22Rv1 (cell line): Measurements from ENCODE around the gene TUBA8.

Experiments
- H3K27ac ChIP-seq: fragments of 450-650 bp; 2 replicates; pipeline ENCODE4 v1.5.1; 2017
- ZFX ChIP-seq: fragments of 450-650 bp; IDR thresholded peaks from 2 replicates; pipeline ENCODE4 v1.6.1; 2017; ENCODE audit warnings: antibody characterized with exemption, borderline replicate concordance
- TF ChIP-seq, protein P1 (sequence below): fragments of 450-650 bp; IDR thresholded peaks from 2 replicates; pipeline ENCODE4 v1.5.1; 2017; ENCODE audit warnings: mild to moderate bottlenecking

Gene TUBA8

DNA sequence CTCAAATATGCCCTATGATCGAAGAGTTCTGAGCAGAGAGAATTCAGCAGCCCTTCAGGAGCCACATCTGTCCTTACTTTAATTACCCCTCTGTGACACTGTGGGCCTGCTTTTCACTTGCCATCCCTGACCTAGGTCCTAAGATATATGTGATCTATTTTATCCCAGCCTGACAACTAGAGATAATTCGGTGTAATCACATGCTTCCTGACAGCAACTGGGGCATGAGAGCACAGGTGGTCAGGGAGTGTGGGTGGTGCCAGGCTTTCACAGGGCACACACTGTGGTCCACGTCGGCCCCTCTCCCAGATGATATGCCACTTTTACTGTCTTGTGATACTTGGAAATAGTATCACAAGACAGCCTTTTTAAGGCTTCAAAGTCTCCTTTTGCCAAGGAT, 3.9 kb downstream of the TUBA8 start:
- TF ChIP-seq ZFX, result no peak
- TF ChIP-seq, protein P1, sequence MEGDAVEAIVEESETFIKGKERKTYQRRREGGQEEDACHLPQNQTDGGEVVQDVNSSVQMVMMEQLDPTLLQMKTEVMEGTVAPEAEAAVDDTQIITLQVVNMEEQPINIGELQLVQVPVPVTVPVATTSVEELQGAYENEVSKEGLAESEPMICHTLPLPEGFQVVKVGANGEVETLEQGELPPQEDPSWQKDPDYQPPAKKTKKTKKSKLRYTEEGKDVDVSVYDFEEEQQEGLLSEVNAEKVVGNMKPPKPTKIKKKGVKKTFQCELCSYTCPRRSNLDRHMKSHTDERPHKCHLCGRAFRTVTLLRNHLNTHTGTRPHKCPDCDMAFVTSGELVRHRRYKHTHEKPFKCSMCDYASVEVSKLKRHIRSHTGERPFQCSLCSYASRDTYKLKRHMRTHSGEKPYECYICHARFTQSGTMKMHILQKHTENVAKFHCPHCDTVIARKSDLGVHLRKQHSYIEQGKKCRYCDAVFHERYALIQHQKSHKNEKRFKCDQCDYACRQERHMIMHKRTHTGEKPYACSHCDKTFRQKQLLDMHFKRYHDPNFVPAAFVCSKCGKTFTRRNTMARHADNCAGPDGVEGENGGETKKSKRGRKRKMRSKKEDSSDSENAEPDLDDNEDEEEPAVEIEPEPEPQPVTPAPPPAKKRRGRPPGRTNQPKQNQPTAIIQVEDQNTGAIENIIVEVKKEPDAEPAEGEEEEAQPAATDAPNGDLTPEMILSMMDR, result no peak
- H3K27ac ChIP-seq, result no peak overlapping the region

DNA sequence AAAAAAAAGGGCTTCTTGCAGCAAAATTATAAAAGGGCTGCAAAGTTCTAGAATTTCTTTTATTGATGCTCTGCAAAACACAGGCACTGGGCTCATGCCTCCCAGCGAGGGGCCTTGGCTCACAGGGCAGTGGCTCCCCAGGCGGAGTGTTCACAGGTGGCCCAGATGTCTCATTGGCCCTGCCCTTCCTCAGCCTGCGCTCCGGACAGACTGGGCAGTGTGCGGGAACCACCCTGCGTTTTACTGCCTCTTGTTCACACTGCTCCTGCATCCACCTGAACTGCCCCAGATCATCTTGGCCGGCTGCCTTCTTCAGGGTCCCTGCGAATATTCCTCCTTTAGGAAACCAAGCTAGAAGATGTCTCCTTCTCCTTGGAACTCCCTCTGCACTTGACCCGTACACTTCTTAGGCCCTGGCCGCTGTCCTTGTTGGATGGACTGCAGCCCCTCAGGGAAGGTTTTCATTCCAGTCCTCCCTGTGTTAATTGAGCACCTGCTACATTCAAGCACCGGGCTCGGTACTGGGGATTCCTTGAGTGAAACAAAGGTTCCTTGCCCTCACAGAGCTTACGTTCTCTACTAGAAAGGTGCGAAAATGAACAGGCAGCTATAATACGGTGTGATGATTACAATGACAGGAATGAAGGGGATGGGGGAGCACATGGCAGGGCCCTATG, 4.5 kb downstream of the TUBA8 start:
- no peak overlapping the region for H3K27ac ChIP-seq
- TF ChIP-seq ZFX, result no peak
- TF ChIP-seq, protein P1, result no peak

DNA sequence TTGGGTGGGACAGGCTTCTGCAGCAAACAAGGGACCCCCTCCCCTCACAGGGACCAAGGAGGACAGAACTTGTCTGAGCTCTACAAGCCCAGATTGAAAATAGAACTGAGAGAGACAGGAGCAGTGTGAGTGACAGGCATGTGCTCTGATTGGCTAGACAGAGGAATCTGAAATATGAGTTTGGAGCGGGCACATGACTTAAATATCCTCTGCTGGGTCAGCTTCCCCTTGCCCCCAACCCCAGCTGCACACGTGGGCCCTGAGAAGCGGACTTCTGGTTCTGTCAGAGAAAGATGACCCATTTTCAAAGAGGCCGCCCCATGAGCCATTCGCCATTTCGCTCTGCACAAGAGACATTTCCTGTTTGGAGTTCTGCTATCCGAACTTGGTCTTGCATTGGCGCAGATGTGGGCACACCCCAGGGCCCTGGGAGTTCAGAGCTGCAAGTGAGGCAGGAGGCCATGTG, 5.3 kb downstream of the TUBA8 start:
- no peak for TF ChIP-seq ZFX
- TF ChIP-seq, protein P1, result no peak
- H3K27ac ChIP-seq, result no peak overlapping the region

DNA sequence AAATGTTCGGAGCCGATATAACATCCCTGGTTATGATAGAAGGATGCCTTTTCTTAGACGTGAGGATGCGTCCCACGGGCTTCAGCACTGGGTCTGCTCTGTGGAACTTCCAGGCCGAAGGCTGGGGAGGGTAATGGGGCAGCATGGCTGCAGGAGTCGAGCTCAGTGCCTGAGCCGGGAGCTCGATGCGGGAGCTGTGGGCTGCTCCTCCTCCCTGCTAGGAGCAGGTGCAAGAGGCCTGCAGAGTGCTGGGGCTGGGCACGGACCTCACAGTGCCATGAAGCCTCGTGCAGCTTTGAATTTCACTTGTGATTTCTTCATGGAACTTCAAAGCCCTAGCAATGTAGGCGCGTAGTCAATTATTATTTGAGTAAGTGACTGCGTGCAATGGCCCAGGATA, 6.0 kb downstream of the TUBA8 start:
- TF ChIP-seq, protein P1, result no peak
- no peak for TF ChIP-seq ZFX
- no peak overlapping the region for H3K27ac ChIP-seq

DNA sequence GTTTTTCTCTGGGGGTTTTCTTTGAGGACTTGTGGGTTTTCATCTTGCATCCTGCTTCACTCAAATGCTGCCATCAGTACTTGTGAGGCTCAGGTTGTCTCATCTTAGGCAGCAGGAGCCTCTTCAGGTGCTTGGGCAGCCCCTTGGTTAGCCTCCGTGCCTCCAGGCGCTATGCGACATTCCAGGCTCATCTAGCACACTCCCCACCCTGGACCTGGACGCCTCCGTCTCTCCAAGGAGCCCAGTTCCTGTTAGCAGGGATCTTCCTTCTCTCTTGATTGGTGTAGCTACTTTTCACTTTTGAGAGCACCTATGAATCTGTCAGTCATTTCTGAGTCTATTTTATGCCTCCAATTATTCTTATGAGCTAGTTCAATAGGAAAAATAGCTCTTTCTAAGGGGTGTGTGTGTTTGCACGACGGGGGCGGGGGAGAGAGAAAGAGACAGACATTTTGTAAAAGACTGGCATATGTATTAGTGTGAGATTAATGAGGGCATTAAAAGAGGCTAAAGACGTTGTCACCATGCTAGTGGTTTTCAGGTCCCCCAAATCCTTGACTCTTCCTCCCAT, 7.8 kb downstream of the TUBA8 start:
- no peak for TF ChIP-seq ZFX
- TF ChIP-seq, protein P1, result no peak
- no peak overlapping the region for H3K27ac ChIP-seq

DNA sequence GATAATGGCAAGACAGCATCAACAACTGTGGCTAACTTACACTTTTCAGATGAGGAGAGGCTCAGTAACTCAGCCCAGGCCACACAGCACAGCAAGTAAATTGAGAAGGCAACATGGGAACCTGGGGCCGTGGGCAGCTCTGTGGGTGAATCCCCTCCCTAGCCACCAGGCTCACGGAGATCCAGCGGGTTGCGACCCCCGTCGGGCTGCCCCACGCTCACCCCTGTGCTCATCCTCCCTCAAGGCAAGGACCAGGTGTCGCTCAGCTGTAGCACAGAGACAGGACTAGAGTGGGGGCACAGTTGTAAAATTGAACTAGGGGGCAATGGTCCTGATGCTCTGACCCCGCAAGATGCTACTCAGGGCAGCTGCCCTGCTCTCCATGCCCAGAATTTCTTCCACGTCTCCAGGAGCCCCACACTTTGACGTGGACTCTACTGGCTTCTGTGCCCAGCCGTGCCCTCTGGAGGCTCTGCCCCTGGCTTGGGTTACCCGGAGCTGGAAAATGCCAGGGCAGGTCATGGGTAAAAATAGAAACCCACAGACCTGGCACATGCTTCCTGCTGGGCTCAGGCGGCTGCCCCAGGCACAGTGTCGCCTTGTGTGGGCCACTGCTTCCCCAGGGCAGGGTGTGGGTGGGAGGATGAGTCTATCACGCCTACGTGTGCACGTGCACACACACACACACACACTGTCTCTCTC, 9.0 kb downstream of the TUBA8 start:
- H3K27ac ChIP-seq, result no peak overlapping the region
- TF ChIP-seq, protein P1, result no peak
- TF ChIP-seq ZFX, result no peak

DNA sequence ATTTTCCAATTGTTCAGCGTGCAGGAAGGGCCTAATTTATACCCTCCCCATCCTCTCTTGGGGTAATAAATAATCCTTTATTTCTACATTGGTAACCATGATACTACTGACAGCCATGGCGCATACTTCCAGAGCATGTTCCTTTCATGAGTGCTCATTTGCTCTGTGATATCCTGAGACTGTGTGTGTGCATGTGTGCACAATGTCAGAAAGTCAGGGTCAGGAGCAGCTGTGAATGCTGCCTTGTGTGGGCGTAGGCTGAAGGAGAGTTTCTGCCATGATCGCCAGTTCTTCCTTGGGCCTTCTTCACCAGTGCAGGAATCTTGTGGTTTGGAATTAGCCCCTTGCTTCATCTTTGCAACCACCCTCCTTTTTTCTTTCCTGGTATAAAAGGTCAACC, 10.2 kb downstream of the TUBA8 start:
- TF ChIP-seq ZFX, result no peak
- TF ChIP-seq, protein P1, result no peak
- H3K27ac ChIP-seq, result no peak overlapping the region
